PFSK-1 (cell line): ENCODE measurements around the gene LRFN2.

Source experiments
- POLR2AphosphoS5 ChIP-seq: IDR thresholded peaks from 2 replicates; pipeline ENCODE4 v1.6.1; 2012; ENCODE audit warnings: low read depth, mild to moderate bottlenecking, control low read depth, low read length, moderate library complexity
- SIN3A ChIP-seq: IDR thresholded peaks from 2 replicates; pipeline ENCODE4 v1.6.1; 2012; ENCODE audit warnings: mild to moderate bottlenecking, low read length, moderate library complexity, borderline replicate concordance; ENCODE audit not compliant: insufficient read depth
- TAF1 ChIP-seq: IDR thresholded peaks from 2 replicates; pipeline ENCODE4 v1.6.1; 2012; ENCODE audit warnings: low read length, control low read depth, borderline replicate concordance; ENCODE audit not compliant: insufficient read depth
- TF ChIP-seq, protein P1 (sequence below), 2 experiments: IDR thresholded peaks; 2 replicates each; pipeline versions ENCODE4 v1.6.1 to v1.8.0; 2011 to 2012; ENCODE audit warnings: low read depth in 2 of 2, low read length in 2 of 2, control low read depth in 1 of 2, inconsistent platforms in 1 of 2, mild to moderate bottlenecking in 1 of 2, moderate library complexity in 1 of 2; ENCODE audit not compliant: insufficient read depth in 1 of 2

DNA sequence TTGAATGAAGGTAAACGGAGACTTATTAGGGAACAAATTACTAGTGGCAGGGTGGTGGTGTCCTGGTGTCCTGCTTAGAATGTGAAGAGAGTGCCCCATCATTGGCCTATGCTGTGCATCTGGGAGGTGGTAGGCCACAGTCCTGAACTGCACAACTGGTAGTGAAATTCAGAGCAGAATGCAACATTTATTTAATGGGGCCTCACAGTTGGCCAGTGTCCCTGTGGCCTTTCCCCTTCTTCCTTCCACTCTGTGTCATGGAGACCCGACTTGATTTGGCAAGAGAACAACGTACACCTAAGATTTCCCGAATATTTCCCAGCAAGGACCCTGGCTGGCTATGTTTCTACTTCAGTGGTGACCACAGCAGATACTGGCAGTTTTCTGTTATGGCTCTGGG lies 206.9 kb downstream of the LRFN2 start:
- TF ChIP-seq POLR2AphosphoS5 (no peak), TAF1 (no peak), SIN3A (no peak)
- TF ChIP-seq, protein P1, sequence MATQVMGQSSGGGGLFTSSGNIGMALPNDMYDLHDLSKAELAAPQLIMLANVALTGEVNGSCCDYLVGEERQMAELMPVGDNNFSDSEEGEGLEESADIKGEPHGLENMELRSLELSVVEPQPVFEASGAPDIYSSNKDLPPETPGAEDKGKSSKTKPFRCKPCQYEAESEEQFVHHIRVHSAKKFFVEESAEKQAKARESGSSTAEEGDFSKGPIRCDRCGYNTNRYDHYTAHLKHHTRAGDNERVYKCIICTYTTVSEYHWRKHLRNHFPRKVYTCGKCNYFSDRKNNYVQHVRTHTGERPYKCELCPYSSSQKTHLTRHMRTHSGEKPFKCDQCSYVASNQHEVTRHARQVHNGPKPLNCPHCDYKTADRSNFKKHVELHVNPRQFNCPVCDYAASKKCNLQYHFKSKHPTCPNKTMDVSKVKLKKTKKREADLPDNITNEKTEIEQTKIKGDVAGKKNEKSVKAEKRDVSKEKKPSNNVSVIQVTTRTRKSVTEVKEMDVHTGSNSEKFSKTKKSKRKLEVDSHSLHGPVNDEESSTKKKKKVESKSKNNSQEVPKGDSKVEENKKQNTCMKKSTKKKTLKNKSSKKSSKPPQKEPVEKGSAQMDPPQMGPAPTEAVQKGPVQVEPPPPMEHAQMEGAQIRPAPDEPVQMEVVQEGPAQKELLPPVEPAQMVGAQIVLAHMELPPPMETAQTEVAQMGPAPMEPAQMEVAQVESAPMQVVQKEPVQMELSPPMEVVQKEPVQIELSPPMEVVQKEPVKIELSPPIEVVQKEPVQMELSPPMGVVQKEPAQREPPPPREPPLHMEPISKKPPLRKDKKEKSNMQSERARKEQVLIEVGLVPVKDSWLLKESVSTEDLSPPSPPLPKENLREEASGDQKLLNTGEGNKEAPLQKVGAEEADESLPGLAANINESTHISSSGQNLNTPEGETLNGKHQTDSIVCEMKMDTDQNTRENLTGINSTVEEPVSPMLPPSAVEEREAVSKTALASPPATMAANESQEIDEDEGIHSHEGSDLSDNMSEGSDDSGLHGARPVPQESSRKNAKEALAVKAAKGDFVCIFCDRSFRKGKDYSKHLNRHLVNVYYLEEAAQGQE (IDR thresholded peaks at IDR 0.05; ENCODE audit: insufficient read depth in 1 of 2, low read depth in 2 of 2, low read length in 2 of 2): no peak
